Trophoblast cell (in vitro differentiated cells and primary cell): Measurements from ENCODE around the gene CUL3. TPM values are rescaled to one million over a fixed set of nuclear protein-coding genes. Genes with fewer than 3 reads are reported as not detected.

Experiments used
- DNase-seq, 2 donors: peaks; one replicate each; pipeline ENCODE4 v3.0.0-alpha.2; 2016
- H2AFZ ChIP-seq: 2 replicates; pipeline ENCODE4 v1.6.1; 2013; ENCODE audit warnings: low read length, moderate library complexity, mild to moderate bottlenecking; ENCODE audit not compliant: insufficient read depth, poor library complexity
- H2AK5ac ChIP-seq: 2 replicates; pipeline ENCODE4 v1.6.1; 2013; ENCODE audit warnings: mild to moderate bottlenecking, low read length
- H2BK120ac ChIP-seq: 2 replicates; pipeline ENCODE4 v1.6.1; 2013; ENCODE audit warnings: low read length, mild to moderate bottlenecking, moderate library complexity; ENCODE audit not compliant: insufficient read depth, poor library complexity
- H2BK12ac ChIP-seq: 2 replicates; pipeline ENCODE4 v1.6.1; 2013; ENCODE audit warnings: mild to moderate bottlenecking, low read length, moderate library complexity
- H2BK5ac ChIP-seq: 2 replicates; pipeline ENCODE4 v1.6.1; 2013; ENCODE audit warnings: low read length, low read depth, moderate library complexity, mild to moderate bottlenecking; ENCODE audit not compliant: poor library complexity
- H3K14ac ChIP-seq: 2 replicates; pipeline ENCODE4 v1.6.1; 2013; ENCODE audit warnings: mild to moderate bottlenecking, low read length
- H3K18ac ChIP-seq: 2 replicates; pipeline ENCODE4 v1.6.1; 2013; ENCODE audit warnings: mild to moderate bottlenecking, low read length
- H3K23ac ChIP-seq: 2 replicates; pipeline ENCODE4 v1.6.1; 2013; ENCODE audit warnings: low read length
- H3K27ac ChIP-seq: 2 replicates; pipeline ENCODE4 v1.5.1; 2013; ENCODE audit warnings: low read depth, mild to moderate bottlenecking, inconsistent platforms, low read length, moderate library complexity
- H3K27me3 ChIP-seq: 2 replicates; pipeline ENCODE4 v1.6.1; 2013; ENCODE audit warnings: inconsistent platforms, mild to moderate bottlenecking, low read length, moderate library complexity; ENCODE audit not compliant: insufficient read depth
- H3K36me3 ChIP-seq, 2 experiments: 1 replicate in 1 of 2; 2 replicates in 1 of 2; pipeline ENCODE4 v1.6.1; 2013; ENCODE audit warnings: low read length in 2 of 2, mild to moderate bottlenecking in 2 of 2, moderate library complexity in 1 of 2; ENCODE audit not compliant: insufficient read depth in 2 of 2, control insufficient read depth in 1 of 2
- H3K4ac ChIP-seq: 2 replicates; pipeline ENCODE4 v1.6.1; 2013; ENCODE audit warnings: low read depth, mild to moderate bottlenecking, low read length, moderate library complexity
- H3K4me1 ChIP-seq, 2 experiments: 1 replicate in 1 of 2; 2 replicates in 1 of 2; pipeline ENCODE4 v1.6.1; 2013; ENCODE audit warnings: low read length in 2 of 2, mild to moderate bottlenecking in 2 of 2, moderate library complexity in 1 of 2; ENCODE audit not compliant: insufficient read depth in 2 of 2, control insufficient read depth in 1 of 2
- H3K4me2 ChIP-seq: 2 replicates; pipeline ENCODE4 v1.6.1; 2013; ENCODE audit warnings: inconsistent platforms, mild to moderate bottlenecking, low read length, moderate library complexity
- H3K4me3 ChIP-seq: 2 replicates; pipeline ENCODE4 v1.5.1; 2013; ENCODE audit warnings: mild to moderate bottlenecking, low read depth, low read length, inconsistent platforms
- H3K79me1 ChIP-seq: one replicate; pipeline ENCODE4 v1.6.1; 2013; ENCODE audit warnings: low read length
- H3K79me2 ChIP-seq: 2 replicates; pipeline ENCODE4 v1.6.1; 2013; ENCODE audit warnings: low read length, mild to moderate bottlenecking; ENCODE audit not compliant: control insufficient read depth, insufficient read depth, poor library complexity
- H3K9ac ChIP-seq: 2 replicates; pipeline ENCODE4 v1.6.1; 2013; ENCODE audit warnings: mild to moderate bottlenecking, low read length
- H3K9me3 ChIP-seq: 2 replicates; pipeline ENCODE4 v1.6.1; 2013; ENCODE audit warnings: low read depth, mild to moderate bottlenecking, control low read depth, inconsistent platforms, low read length; ENCODE audit not compliant: insufficient read depth
- H4K12ac ChIP-seq: 2 replicates; pipeline ENCODE4 v1.6.1; 2013; ENCODE audit warnings: low read depth, mild to moderate bottlenecking, low read length, moderate library complexity
- H4K8ac ChIP-seq: 2 replicates; pipeline ENCODE4 v1.6.1; 2013; ENCODE audit warnings: low read depth, mild to moderate bottlenecking, low read length, moderate library complexity
- H4K91ac ChIP-seq: one replicate; pipeline ENCODE4 v1.6.1; 2013; ENCODE audit warnings: low read depth, mild to moderate bottlenecking, low read length, moderate library complexity
- WGBS: extraction: QIAGEN DNeasy Blood & Tissue Kit; methylation state at CpG from one replicate; pipeline ENCODE4 v1.1.7; 2013; ENCODE audit warnings: missing lambda C conversion rate; ENCODE audit not compliant: insufficient read length, insufficient coverage; ENCODE audit errors: extremely low coverage; 5-methylcytosine and 5-hydroxymethylcytosine counted together
- polyA plus RNA-seq: library from polyadenylated mRNA; stranded (reverse); fragments of 200-250 nt; gene quantifications from 2 replicates; pipeline ENCODE4 v1.2.3, GENCODE V29; 2013

CUL3 gene
- polyA plus RNA-seq, result 85.4 and 86.3 TPM in 2 replicates

- Histone ChIP-seq H2AFZ (peak within 1 kb of the TSS; percentile 98), H2BK5ac (peak within 1 kb of the TSS; percentile 81), H3K9me3 (no peaks in the 10 kb centered on the region), H3K79me2 (peaks cover 29% of the 10 kb centered on the region), H3K36me3 (peaks cover 0 to 10% of the 10 kb centered on the region in 2 experiments), H4K12ac (peak within 1 kb of the TSS; percentile 97), H2BK12ac (peak within 1 kb of the TSS; percentile 52), H3K27ac (peak within 1 kb of the TSS; percentile 98), H4K91ac (peak within 1 kb of the TSS; percentile 96), H3K14ac (peak within 1 kb of the TSS; percentile 100), H2BK120ac (peak within 1 kb of the TSS; percentile 92), H3K9ac (peak within 1 kb of the TSS; percentile 87), H3K4me3 (peak within 1 kb of the TSS; percentile 97), H3K4me2 (peak within 1 kb of the TSS; percentile 85), H3K18ac (peak within 1 kb of the TSS; percentile 100), H3K79me1 (peaks cover 8% of the 10 kb centered on the region), H3K4me1 (peaks cover 2 to 3% of the 10 kb centered on the region in 2 experiments), H4K8ac (peak within 1 kb of the TSS; percentile 98), H3K4ac (peak within 1 kb of the TSS; percentile 99), H3K23ac (peak within 1 kb of the TSS; percentile 40), H2AK5ac (peak within 1 kb of the TSS; percentile 86), H3K27me3 (no peaks in the 10 kb centered on the region)
- DNase-seq, result peak; percentile 94 to 98
- no CpG with 5 or more reads among the region's 68 CpGs for whole genome bisulfite sequencing
Observed at GRCh38 chr2:224585211-224586088, at the start of gene CUL3. Gene CUL3, minus strand, starts transcription at chr2:224585363. Its CDS starts 354 bp downstream, at chr2:224585009.

DNA sequence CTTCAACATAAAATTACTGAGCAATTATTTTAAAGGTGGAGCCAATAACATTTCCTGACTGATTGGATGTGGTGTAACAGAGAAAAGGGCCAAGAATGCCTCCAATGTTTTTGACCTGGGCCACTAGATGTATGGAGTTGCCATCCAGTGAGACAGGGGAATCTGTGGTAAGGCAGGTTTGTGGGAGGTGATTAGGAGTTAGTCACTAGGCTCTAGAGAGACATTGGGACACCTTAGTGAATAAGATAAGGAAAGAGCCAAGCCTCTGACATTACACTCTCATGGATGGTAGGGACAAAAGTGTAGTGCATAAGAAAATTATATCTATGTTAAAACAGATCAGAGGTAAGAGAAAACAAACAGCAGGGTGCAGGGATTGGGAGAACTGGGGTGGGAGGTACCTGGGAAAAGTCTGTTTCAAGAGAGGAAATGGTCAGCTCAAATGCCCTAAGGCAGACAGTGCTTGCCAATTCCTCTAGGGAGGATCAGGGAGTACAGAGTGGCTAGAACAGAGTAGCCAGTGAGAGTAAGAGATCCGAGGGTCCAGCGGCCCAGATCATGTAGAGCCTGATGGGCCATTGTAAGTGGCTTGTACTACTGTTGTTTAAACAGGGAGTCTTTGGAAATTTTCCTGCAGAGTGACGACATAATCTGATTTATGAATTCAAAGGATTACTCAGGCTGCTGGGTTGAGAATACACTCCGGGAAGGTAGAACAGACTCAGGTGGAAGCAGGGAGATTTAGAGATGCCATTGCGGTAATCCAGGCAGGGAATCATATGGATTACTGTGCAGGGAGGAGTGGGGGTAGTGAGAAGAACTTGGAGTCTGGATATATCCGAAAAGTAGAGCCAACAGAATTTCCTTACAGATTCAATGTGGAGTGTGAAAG lies 45.7 kb upstream of the CUL3 start:
- Histone ChIP-seq H4K8ac (no peak overlapping the region), H3K4me2 (no peak overlapping the region), H3K79me2 (no peaks in the 10 kb centered on the region), H3K27me3 (no peaks in the 10 kb centered on the region), H3K27ac (no peak overlapping the region), H2AFZ (no peak overlapping the region), H3K18ac (no peak overlapping the region), H3K14ac (no peak overlapping the region), H4K91ac (no peak overlapping the region), H3K4me1 (no peaks in the 10 kb centered on the region), H3K9me3 (peaks cover 3% of the 10 kb centered on the region), H3K79me1 (peaks cover 2% of the 10 kb centered on the region), H3K4ac (no peak overlapping the region), H4K12ac (no peak overlapping the region), H2BK5ac (no peak overlapping the region), H2AK5ac (no peak overlapping the region), H3K4me3 (no peak overlapping the region), H2BK120ac (no peak overlapping the region), H2BK12ac (no peak overlapping the region), H3K36me3 (no peaks in the 10 kb centered on the region), H3K23ac (no peak overlapping the region), H3K9ac (no peak overlapping the region)
- DNase-seq, result no peak
- WGBS, result no CpG with 5 or more reads among the region's 6 CpGs

DNA sequence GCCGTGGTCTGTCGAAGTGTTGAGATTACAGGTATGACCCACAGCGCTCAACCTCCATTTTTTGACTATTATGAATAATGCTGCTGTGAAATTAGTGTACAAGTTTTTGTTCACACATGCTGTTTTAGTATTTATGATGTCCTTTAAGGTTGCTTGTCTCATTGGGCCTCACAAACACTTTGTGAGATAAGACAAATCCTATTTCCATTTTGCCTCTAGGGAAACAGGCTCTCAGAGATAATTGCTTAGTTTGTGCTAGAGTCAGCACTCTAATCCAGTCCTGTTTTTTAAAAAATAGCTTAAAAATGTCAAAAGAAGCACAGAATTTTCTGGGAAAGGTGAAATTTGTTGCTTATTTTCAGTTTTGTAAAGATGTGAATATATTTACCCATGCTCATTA lies 43.3 kb upstream of the CUL3 start:
- no CpG with 5 or more reads among the region's 3 CpGs for WGBS
- no peaks in the 10 kb centered on the region for H3K36me3 ChIP-seq

DNA sequence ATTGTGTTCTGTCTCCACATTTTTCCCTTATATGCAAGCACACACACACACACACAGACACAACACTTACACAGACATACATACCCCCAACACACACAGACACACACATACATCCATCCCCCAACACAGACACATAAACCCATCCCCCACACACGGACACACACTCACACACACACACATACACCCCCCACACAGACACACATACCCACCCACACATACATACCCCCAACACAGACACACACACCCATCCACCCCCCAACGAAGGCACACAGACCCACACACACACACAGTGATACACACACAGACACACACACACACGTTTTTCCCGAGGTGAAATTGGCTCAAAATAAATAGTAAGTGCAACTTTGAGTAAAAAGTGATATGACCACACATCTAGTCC lies 41.6 kb upstream of the CUL3 start:
- Histone ChIP-seq H2AFZ (no peak overlapping the region), H2BK120ac (no peak overlapping the region), H3K79me1 (peaks cover 2% of the 10 kb centered on the region), H4K91ac (no peak overlapping the region), H3K36me3 (no peaks in the 10 kb centered on the region), H2BK12ac (peak overlapping the region; percentile 58), H3K4me1 (no peaks in the 10 kb centered on the region), H2BK5ac (no peak overlapping the region), H3K27ac (no peak overlapping the region), H2AK5ac (no peak overlapping the region), H3K9ac (peak overlapping the region; percentile 22), H3K4ac (no peak overlapping the region), H3K18ac (no peak overlapping the region), H3K4me3 (peak overlapping the region; percentile 36), H3K23ac (no peak overlapping the region), H3K9me3 (peaks cover 3% of the 10 kb centered on the region), H3K14ac (no peak overlapping the region), H3K4me2 (no peak overlapping the region), H3K79me2 (no peaks in the 10 kb centered on the region), H4K8ac (no peak overlapping the region), H3K27me3 (no peaks in the 10 kb centered on the region), H4K12ac (peak overlapping the region; percentile 70)
- no peak for DNase-seq
- WGBS, result 100% methylated on average over 1 of the region's 4 CpGs

More for the DNA sequence above, 43.3 kb upstream of the CUL3 start:
- H3K9me3 ChIP-seq, result peaks cover 3% of the 10 kb centered on the region
- H4K12ac ChIP-seq, result no peak overlapping the region
- H3K4me1 ChIP-seq, result no peaks in the 10 kb centered on the region
- H3K23ac ChIP-seq, result no peak overlapping the region
- peaks cover 2% of the 10 kb centered on the region for H3K79me1 ChIP-seq
- H2BK5ac ChIP-seq, result no peak overlapping the region
- H3K4ac ChIP-seq, result no peak overlapping the region
- H4K8ac ChIP-seq, result no peak overlapping the region
- H3K79me2 ChIP-seq, result no peaks in the 10 kb centered on the region
- H3K27ac ChIP-seq, result no peak overlapping the region
- no peak overlapping the region for H3K4me3 ChIP-seq
- no peak overlapping the region for H2BK12ac ChIP-seq
- H4K91ac ChIP-seq, result no peak overlapping the region
- H2BK120ac ChIP-seq, result no peak overlapping the region
- no peak overlapping the region for H2AFZ ChIP-seq
- H3K18ac ChIP-seq, result no peak overlapping the region
- DNase-seq, result no peak
- H2AK5ac ChIP-seq, result no peak overlapping the region
- no peak overlapping the region for H3K14ac ChIP-seq
- no peak overlapping the region for H3K9ac ChIP-seq
- H3K4me2 ChIP-seq, result no peak overlapping the region
- H3K27me3 ChIP-seq, result no peaks in the 10 kb centered on the region
